Natural killer cell (primary cell): ENCODE data around the gene CAMKK1. TPM values are rescaled to one million over a fixed set of nuclear protein-coding genes. Genes with fewer than 3 reads are reported as not detected.

Experiments used
- ATAC-seq, 3 donors: fragments of 150-1000 bp in 2 of 3; fragments of 200-7000 bp in 1 of 3; cut with Tn5 transposase; 1 replicate in 1 of 3; 2 replicates in 2 of 3; pipeline ENCODE4 v1.10.0; 2021; ENCODE audit warnings: mild to moderate bottlenecking in 2 of 3, moderate library complexity in 2 of 3
- DNase-seq, 2 donors: peaks; one replicate each; pipeline versions ENCODE4 v3.0.0 to v3.0.0-alpha.2; 2013 to 2021; ENCODE audit warnings: mixed read lengths in 1 of 2
- H3K27ac ChIP-seq: one replicate; pipeline ENCODE4 v1.5.1; 2013; ENCODE audit warnings: mild to moderate bottlenecking, low read length
- H3K27me3 ChIP-seq: one replicate; pipeline ENCODE4 v1.6.1; 2013; ENCODE audit warnings: low read length; ENCODE audit not compliant: control insufficient read depth, insufficient read depth
- H3K36me3 ChIP-seq: one replicate; pipeline ENCODE4 v1.6.1; 2013; ENCODE audit warnings: low read length; ENCODE audit not compliant: control insufficient read depth, insufficient read depth
- H3K4me1 ChIP-seq: one replicate; pipeline ENCODE4 v1.6.1; 2013; ENCODE audit warnings: low read length; ENCODE audit not compliant: control insufficient read depth, insufficient read depth
- H3K4me3 ChIP-seq: one replicate; pipeline ENCODE4 v1.5.1; 2013; ENCODE audit warnings: low read length
- H3K9me3 ChIP-seq: one replicate; pipeline ENCODE4 v1.6.1; 2013; ENCODE audit warnings: low read length; ENCODE audit not compliant: control insufficient read depth, insufficient read depth
- H3K27ac Mint-ChIP-seq, 2 donors: one replicate each; pipeline ENCODE4 v1.8.0; 2022; ENCODE audit warnings: mild to moderate bottlenecking in 2 of 2, mixed read lengths in 2 of 2, moderate library complexity in 1 of 2
- H3K27me3 Mint-ChIP-seq, 2 donors: one replicate each; pipeline ENCODE4 v1.8.0; 2022; ENCODE audit warnings: low read depth in 2 of 2, mixed read lengths in 2 of 2
- H3K36me3 Mint-ChIP-seq: one replicate; pipeline ENCODE4 v1.8.0; 2022; ENCODE audit warnings: mixed read lengths
- H3K4me1 Mint-ChIP-seq, 2 donors: one replicate each; pipeline ENCODE4 v1.8.0; 2022; ENCODE audit warnings: mixed read lengths in 2 of 2
- H3K4me3 Mint-ChIP-seq: one replicate; pipeline ENCODE4 v1.8.0; 2022; ENCODE audit warnings: mild to moderate bottlenecking, moderate library complexity, mixed read lengths
- H3K9me3 Mint-ChIP-seq, 2 donors: one replicate each; pipeline ENCODE4 v1.8.0; 2022; ENCODE audit warnings: mixed read lengths in 2 of 2
- CTCF ChIP-seq: fragments of 200-600 bp; IDR thresholded peaks from one replicate; pipeline ENCODE4 v1.8.0; 2022; ENCODE audit warnings: antibody characterized with exemption
- WGBS: methylation state at CpG from one replicate; pipeline ENCODE4 v1.1.7; 2013; ENCODE audit warnings: missing lambda C conversion rate; ENCODE audit not compliant: insufficient coverage; 5-methylcytosine and 5-hydroxymethylcytosine counted together
- intact Hi-C: fragments of 100-400 bp; cut with micrococcal nuclease; formaldehyde crosslinking; loops from one replicate; pipeline ENCODE4 v1.14.2; 2022
- total RNA-seq, 4 donors: library from RNA; stranded (reverse); fragments of 120-200 nt in 1 of 4; gene quantifications; one replicate each; pipeline versions ENCODE4 v1.2.3 to v1.2.4, GENCODE V29; 2013 to 2022

Gene CAMKK1
- total RNA-seq, 3 donors from 2014 or later (not counting 1 experiment from before 2014, with no cell fraction given): 3.2 to 4.3 (median 3.9) TPM

- Histone ChIP-seq H3K27me3 (no peaks in the 10 kb centered on the region), H3K4me3 (no peak overlapping the region), H3K36me3 (no peaks in the 10 kb centered on the region), H3K4me1 (peaks cover 6% of the 10 kb centered on the region), H3K27ac (peak overlapping the region; percentile 8), H3K9me3 (no peaks in the 10 kb centered on the region)
- intact Hi-C loops: no loop called here
- Mint-ChIP-seq H3K27ac (no peak overlapping the region), H3K27me3 (peaks cover 0 to 4% of the 10 kb centered on the region in 2 donors), H3K4me1 (no peaks in the 10 kb centered on the region), H3K4me3 (no peak overlapping the region), H3K9me3 (no peaks in the 10 kb centered on the region), H3K36me3 (no peaks in the 10 kb centered on the region)
- TF ChIP-seq CTCF: no peak
- no peak for DNase-seq
- WGBS: 37% methylated on average over 14 of the region's 15 CpGs
- ATAC-seq: no peak
Measured at GRCh38 chr17:3904501-3904900, 11.6 kb upstream of the CAMKK1 start.

GRCh38 chr17:3903881-3904290 lies 11.0 kb upstream of the CAMKK1 start:
- no peaks in the 10 kb centered on the region for H3K36me3 Mint-ChIP-seq
- no peak overlapping the region for H3K27ac ChIP-seq
- DNase-seq (no peak), ATAC-seq (no peak)
- no peak overlapping the region for H3K4me3 ChIP-seq
- H3K4me1 ChIP-seq: peaks cover 6% of the 10 kb centered on the region
- H3K27me3 Mint-ChIP-seq: peaks cover 0 to 4% of the 10 kb centered on the region in 2 donors
- no peaks in the 10 kb centered on the region for H3K9me3 Mint-ChIP-seq
- no peaks in the 10 kb centered on the region for H3K4me1 Mint-ChIP-seq
- TF ChIP-seq CTCF: no peak
- H3K9me3 ChIP-seq: no peaks in the 10 kb centered on the region
- no peaks in the 10 kb centered on the region for H3K27me3 ChIP-seq
- WGBS: 90% methylated on average over 21 of the region's 21 CpGs
- H3K4me3 Mint-ChIP-seq: no peak overlapping the region
- no peak overlapping the region for H3K27ac Mint-ChIP-seq
- intact Hi-C loops: no loop called here
- no peaks in the 10 kb centered on the region for H3K36me3 ChIP-seq

- no peaks in the 10 kb centered on the region for H3K9me3 Mint-ChIP-seq
- no peaks in the 10 kb centered on the region for H3K36me3 Mint-ChIP-seq
- no peaks in the 10 kb centered on the region for H3K4me1 Mint-ChIP-seq
- no peak overlapping the region for H3K4me3 ChIP-seq
- no peak for TF ChIP-seq CTCF
- no peaks in the 10 kb centered on the region for H3K9me3 ChIP-seq
- no peak overlapping the region for H3K27ac Mint-ChIP-seq
- no peak overlapping the region for H3K27ac ChIP-seq
- ATAC-seq (no peak), DNase-seq (no peak)
- peaks cover 0 to 4% of the 10 kb centered on the region in 2 donors for H3K27me3 Mint-ChIP-seq
- H3K4me3 Mint-ChIP-seq: no peak overlapping the region
- peaks cover 6% of the 10 kb centered on the region for H3K4me1 ChIP-seq
- H3K36me3 ChIP-seq: no peaks in the 10 kb centered on the region
- intact Hi-C loops: no loop called here
- no peaks in the 10 kb centered on the region for H3K27me3 ChIP-seq
- WGBS: 85% methylated on average over 24 of the region's 25 CpGs
Measured at GRCh38 chr17:3903051-3903825, 10.4 kb upstream of the CAMKK1 start.

- Mint-ChIP-seq H3K4me1 (no peaks in the 10 kb centered on the region), H3K27me3 (peaks cover 0 to 4% of the 10 kb centered on the region in 2 donors), H3K36me3 (no peaks in the 10 kb centered on the region), H3K4me3 (no peak overlapping the region), H3K9me3 (no peaks in the 10 kb centered on the region), H3K27ac (no peak overlapping the region)
- intact Hi-C loops: no loop called here
- H3K36me3 ChIP-seq: no peaks in the 10 kb centered on the region
- H3K4me1 ChIP-seq: peaks cover 6% of the 10 kb centered on the region
- DNase-seq (no peak), ATAC-seq (no peak)
- H3K27me3 ChIP-seq: no peaks in the 10 kb centered on the region
- no peak overlapping the region for H3K4me3 ChIP-seq
- no peak overlapping the region for H3K27ac ChIP-seq
- no peaks in the 10 kb centered on the region for H3K9me3 ChIP-seq
- no peak for TF ChIP-seq CTCF
- WGBS: 91% methylated on average over 4 of the region's 6 CpGs
Measured at GRCh38 chr17:3900646-3901045, 7.8 kb upstream of the CAMKK1 start.
